NCI-H748 (cell line): ENCODE results near the gene SMAD3.
"Not testable (repeated sequence)": the region's sequence is repeated elsewhere in the genome, so short reads cannot be mapped to it uniquely, and the experiment has no call there.

Source experiments
- DNase-seq: peaks from one replicate; lab custom pipeline; 2025; ENCODE audit not compliant: unreplicated experiment; lab: John Stamatoyannopoulos, UW

Gene SMAD3

DNA sequence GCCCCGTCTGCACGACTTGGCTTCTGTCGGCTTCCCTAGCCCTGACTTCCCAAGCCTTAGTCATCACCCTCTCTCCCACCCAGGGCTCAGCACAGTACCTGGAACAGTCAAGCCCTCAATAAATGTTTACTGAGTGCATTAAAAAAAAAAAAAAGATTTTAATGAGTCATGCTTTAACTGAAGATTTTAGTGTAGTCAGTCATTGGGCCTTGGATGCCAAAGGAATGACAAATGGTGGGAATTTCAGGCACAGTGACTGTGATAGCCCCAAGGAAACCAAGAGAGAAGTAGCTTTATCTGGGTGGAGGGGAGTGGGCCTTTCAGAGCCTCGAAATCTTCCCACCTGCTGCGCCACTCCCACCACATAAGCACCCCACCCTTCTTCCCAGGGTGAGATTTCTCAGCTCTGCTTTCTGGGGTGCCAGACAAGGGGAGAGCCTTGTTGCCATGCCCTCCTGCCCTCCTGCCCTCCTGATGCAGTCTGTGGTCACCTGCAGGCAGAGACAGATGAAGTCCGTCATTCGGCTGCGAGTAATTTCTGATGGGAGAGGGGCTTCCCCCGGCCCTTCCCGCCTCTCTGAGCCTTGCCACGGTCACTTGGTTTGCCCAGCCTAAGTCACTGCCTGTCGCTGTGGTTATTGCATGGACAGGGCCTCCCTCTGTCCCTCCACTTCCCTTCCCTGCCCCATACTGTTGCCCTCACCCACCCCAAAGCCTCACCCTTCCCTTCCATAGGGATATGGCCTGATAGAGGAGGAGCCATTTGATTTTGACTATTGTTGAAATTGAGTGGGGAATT, 41.8 kb downstream of the SMAD3 start:
- no peak for DNase-seq

DNA sequence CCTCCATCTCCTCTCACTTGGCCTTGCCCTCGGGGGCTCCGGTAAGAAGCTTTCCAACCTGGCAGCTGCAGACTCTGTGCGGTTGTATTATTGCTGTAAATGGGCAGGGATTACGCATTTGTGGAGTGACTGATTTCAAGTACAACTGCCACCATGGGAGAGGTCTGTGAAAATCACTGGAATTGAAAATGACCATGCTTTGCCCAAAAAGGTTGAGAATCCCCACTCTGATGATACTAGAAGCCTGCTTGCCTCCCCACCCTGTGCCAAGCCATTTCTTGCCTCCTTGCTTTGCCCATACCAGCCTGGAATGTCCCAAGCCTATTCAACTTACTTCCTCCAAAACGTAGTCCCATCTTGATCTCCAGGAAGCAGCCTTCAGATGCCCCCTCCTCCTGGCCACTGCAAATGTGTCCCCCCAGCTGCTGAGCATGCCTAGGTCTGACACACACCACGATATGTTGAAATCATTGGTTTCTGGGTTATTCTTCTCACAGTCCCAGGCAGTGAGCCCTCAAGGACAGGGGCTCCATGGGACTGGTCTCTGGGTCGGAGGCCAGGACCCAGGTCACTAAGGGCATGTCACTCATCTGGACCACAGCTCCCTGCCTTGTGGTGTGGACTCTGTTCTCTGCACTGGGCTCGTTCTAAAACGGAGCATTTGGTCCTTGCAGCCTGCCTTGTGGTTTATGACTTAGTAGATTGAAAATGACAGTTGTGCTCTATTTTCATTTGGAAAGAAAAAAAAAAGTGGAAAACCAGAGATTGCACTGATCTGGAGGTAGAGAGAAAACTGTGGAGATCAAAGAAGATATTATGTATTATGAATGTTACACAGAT, 42.9 kb downstream of the SMAD3 start:
- no peak for DNase-seq

- no peak for DNase-seq
Measured at GRCh38 chr15:67109141-67110034, 44.0 kb downstream of the SMAD3 start.

- DNase-seq, result no peak
Measured at GRCh38 chr15:67110361-67110781, 45.0 kb downstream of the SMAD3 start.

GRCh38 chr15:67110958-67111864, 45.8 kb downstream of the SMAD3 start:
- no peak for DNase-seq

DNA sequence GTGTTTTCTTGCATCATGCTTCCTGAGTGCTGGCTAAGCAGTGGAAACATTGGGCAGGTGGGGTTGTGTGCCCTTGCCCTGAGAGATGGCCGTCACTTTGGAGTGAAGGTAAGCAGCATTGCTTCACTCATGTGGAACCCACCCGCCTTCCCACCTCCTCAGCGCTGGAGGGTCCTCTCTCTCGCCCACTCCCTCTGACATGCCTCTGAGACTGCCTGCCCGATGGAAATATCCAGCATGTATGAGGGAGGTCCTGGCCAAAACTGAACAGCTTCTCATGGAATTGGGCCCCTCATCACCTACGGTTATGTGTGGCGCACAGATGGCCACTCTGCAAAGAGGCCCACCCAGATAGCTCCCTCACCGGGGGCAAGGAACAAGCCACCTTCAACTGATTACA, 48.6 kb downstream of the SMAD3 start:
- no peak for DNase-seq

- DNase-seq, result no peak
Measured at GRCh38 chr15:67114846-67115585, 49.6 kb downstream of the SMAD3 start.

GRCh38 chr15:67115586-67115969, 50.2 kb downstream of the SMAD3 start:
- DNase-seq, result no peak

- DNase-seq, result no peak
Measured at GRCh38 chr15:67116742-67117141, 51.3 kb downstream of the SMAD3 start.

- DNase-seq, result no peak
Measured at GRCh38 chr15:67117370-67117769, 52.0 kb downstream of the SMAD3 start.

GRCh38 chr15:67118808-67119207, 53.4 kb downstream of the SMAD3 start:
- DNase-seq, result no peak

GRCh38 chr15:67119238-67119846, 53.9 kb downstream of the SMAD3 start:
- no peak for DNase-seq

DNA sequence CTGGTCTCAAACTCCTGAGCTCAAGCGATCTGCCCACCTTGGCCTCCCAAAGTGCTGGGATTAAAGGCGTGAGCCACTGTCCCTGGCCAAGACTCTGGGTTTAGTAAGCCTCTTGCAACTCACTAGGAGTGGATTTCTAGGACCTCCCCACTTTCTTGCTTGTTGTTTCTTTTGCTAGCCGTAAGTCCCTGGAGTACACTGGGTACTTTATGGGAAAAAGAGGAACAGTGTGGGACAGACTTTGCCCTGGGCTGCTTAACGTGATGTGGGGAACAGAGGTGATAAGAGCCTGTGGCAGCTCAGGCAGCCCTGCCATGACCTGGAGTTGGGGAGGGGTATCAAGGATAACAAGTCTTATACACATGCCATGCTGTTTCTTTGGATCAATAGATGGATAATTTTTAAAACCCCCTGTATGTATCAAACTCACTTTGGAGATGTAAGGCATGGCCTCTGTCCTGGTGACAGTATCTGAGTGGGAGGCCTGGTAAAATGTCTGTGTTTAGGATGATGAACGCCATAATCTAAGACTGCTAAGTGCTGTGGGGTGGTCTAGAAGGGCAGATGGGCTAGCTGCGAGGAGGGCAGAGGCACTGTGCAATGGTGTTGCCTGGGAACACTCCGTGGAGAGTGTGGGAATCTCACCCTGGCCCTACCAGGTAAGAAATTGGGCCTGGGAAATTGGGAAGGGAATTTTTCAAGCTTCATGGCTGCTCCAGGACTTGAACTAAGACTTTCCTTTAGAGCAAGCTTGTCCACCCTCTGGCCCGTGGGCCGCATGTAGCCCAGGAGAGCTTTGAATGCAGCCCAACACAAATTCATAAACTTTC, 54.8 kb downstream of the SMAD3 start:
- DNase-seq, result no peak

- DNase-seq, result no peak
Measured at GRCh38 chr15:67120839-67121643, 55.6 kb downstream of the SMAD3 start.

- DNase-seq, result no peak
Measured at GRCh38 chr15:67121644-67122605, 56.5 kb downstream of the SMAD3 start.

DNA sequence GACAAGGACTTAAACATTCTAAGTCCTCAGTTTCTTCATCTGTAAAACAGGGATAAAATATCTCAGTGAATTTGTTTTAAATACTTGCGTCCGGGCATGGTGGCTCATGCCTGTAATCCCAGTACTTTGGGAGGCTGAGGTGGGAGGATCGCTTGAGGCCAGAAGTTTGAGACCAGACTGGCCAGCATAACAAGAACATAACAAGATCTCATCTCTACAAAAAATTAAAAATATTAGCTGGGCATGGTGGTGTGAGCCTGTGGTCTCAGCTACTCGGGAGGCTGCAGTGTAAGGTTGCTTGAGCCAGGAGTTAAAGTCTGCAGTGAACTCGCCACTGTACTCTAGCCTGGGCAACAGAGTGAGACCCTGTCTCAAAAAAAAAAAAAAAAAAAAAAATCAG, 57.4 kb downstream of the SMAD3 start:
- DNase-seq, result not testable (repeated sequence)
